ENCODE measurements around the gene MEF2C. TPM values are rescaled to one million over a fixed set of nuclear protein-coding genes. Genes with fewer than 3 reads are reported as not detected.

Gene MEF2C
- total RNA-seq, 4 donors from 2014 or later = 17.3 to 58.0 (median 23.5) TPM

GRCh38 chr5:88829775-88830174 is 53.2 kb downstream of the MEF2C start:
- H3K4me3 ChIP-seq = no peak overlapping the region
- WGBS, 2 donors (ENCODE audit: low coverage in 1 of 2) = 60 to 63% methylated on average over 1 to 3 of the region's 3 CpGs
- H3K36me3 ChIP-seq = no peaks in the 10 kb centered on the region
- no peaks in the 10 kb centered on the region for H3K9me3 ChIP-seq
- H3K27me3 ChIP-seq = no peaks in the 10 kb centered on the region
- peaks cover 3 to 23% (median 15%) of the 10 kb centered on the region in 4 donors for H3K4me1 ChIP-seq
- TF ChIP-seq POLR2AphosphoS5 (IDR thresholded peaks at IDR 0.05) (no peak), POLR2A (IDR thresholded peaks at IDR 0.05) (no peak), EP300 (IDR thresholded peaks at IDR 0.05; ENCODE audit: low read depth) (no peak)
- TF ChIP-seq, protein P1, sequence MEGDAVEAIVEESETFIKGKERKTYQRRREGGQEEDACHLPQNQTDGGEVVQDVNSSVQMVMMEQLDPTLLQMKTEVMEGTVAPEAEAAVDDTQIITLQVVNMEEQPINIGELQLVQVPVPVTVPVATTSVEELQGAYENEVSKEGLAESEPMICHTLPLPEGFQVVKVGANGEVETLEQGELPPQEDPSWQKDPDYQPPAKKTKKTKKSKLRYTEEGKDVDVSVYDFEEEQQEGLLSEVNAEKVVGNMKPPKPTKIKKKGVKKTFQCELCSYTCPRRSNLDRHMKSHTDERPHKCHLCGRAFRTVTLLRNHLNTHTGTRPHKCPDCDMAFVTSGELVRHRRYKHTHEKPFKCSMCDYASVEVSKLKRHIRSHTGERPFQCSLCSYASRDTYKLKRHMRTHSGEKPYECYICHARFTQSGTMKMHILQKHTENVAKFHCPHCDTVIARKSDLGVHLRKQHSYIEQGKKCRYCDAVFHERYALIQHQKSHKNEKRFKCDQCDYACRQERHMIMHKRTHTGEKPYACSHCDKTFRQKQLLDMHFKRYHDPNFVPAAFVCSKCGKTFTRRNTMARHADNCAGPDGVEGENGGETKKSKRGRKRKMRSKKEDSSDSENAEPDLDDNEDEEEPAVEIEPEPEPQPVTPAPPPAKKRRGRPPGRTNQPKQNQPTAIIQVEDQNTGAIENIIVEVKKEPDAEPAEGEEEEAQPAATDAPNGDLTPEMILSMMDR (IDR thresholded peaks at IDR 0.05) = no peak
- intact Hi-C loops (cut with DNase I; ENCODE audit: low total_unique reads) = no loop called here
- no peak for DNase-seq
- H3K27ac ChIP-seq = peak overlapping the region; percentile 51 to 75 (median 65)
- in situ Hi-C loops (cut with MboI; ENCODE audit: low pct_ligation_motif_present in 1 of 4, low pct_unique_long_range_greater_than_20kb in 1 of 4, low sequenced_read_pairs in 3 of 4) = no loop called here

GRCh38 chr5:88829054-88829453 is 53.9 kb downstream of the MEF2C start:
- Histone ChIP-seq H3K4me1 (peaks cover 3 to 26% (median 17%) of the 10 kb centered on the region in 4 donors), H3K9me3 (no peaks in the 10 kb centered on the region), H3K27me3 (no peaks in the 10 kb centered on the region), H3K27ac (peak overlapping the region; percentile 51 to 75 (median 65)), H3K36me3 (no peaks in the 10 kb centered on the region), H3K4me3 (no peak overlapping the region)
- intact Hi-C loops (cut with DNase I; ENCODE audit: low total_unique reads) (no loop called here), in situ Hi-C loops (cut with MboI; ENCODE audit: low pct_ligation_motif_present in 1 of 4, low pct_unique_long_range_greater_than_20kb in 1 of 4, low sequenced_read_pairs in 3 of 4) (no loop called here)
- TF ChIP-seq POLR2A (IDR thresholded peaks at IDR 0.05) (no peak), POLR2AphosphoS5 (IDR thresholded peaks at IDR 0.05) (peak in 1 of 3 donors; percentile 20), EP300 (IDR thresholded peaks at IDR 0.05; ENCODE audit: low read depth) (no peak)
- TF ChIP-seq, protein P1 (IDR thresholded peaks at IDR 0.05) = peak; percentile 24 to 39 (median 27)
- 47 to 80% methylated on average over 3 of the region's 3 CpGs for WGBS, 2 donors (ENCODE audit: low coverage in 1 of 2)
- DNase-seq = no peak

GRCh38 chr5:88827997-88828396 is 55.0 kb downstream of the MEF2C start:
- Histone ChIP-seq H3K4me1 (peaks cover 0 to 20% (median 10%) of the 10 kb centered on the region in 4 donors), H3K27ac (peak overlapping the region; percentile 51 to 75 (median 65)), H3K4me3 (no peak overlapping the region), H3K27me3 (no peaks in the 10 kb centered on the region), H3K36me3 (no peaks in the 10 kb centered on the region), H3K9me3 (no peaks in the 10 kb centered on the region)
- no peak for DNase-seq
- 67 to 79% methylated on average over 1 of the region's 1 CpG for WGBS, 2 donors (ENCODE audit: low coverage in 1 of 2)
- in situ Hi-C loops (cut with MboI; ENCODE audit: low pct_ligation_motif_present in 1 of 4, low pct_unique_long_range_greater_than_20kb in 1 of 4, low sequenced_read_pairs in 3 of 4) = no loop called here
- intact Hi-C loops (cut with DNase I; ENCODE audit: low total_unique reads) = no loop called here
- TF ChIP-seq, protein P1 (IDR thresholded peaks at IDR 0.05) = no peak
- TF ChIP-seq EP300 (IDR thresholded peaks at IDR 0.05; ENCODE audit: low read depth) (no peak), POLR2AphosphoS5 (IDR thresholded peaks at IDR 0.05) (no peak), POLR2A (IDR thresholded peaks at IDR 0.05) (no peak)

DNA sequence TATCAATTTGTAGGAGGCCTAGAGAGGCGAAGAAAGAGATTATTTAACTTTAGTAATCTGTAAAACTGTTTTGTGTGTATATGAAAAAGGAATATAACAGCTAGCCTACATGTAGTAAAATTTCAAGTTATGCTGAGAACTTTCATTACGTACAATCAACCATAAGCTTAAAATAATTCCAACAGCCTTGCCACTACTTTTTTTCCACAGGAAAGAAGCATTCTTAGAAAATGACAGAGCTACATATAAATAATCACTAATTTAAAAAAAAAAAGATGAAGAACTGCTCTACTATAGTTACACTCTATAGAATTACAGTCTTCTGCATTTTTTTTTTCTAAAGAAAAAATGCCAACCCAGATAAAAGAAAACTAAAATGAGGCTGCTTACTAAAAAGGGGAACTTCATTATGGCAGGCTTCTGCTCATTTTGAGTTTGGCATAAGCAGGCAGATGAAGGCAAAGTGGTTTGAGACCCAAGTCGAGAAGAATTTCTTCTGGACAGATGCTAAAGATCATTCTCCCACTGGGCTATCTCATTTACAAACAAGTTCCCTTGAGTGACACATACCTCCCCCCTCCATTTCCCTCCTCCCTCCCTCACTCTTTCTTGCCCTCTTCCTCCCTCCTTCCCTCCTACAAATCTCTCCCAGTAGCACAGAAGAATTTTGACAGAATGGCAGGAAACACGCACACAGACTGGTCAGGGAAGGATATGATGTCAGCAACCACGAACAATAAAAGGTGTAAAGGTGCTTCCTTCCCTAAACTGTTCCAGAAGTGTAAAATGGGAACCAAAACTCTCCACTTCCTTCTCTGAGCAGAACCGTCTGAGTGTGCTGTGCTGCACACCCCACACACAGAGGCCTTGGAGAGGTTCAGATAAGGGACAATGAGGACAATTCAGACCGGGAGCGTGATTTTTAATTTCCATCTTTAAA is 56.1 kb downstream of the MEF2C start:
- peak overlapping the region; percentile 51 to 75 (median 65) for H3K27ac ChIP-seq
- in situ Hi-C loops (cut with MboI; ENCODE audit: low pct_ligation_motif_present in 1 of 4, low pct_unique_long_range_greater_than_20kb in 1 of 4, low sequenced_read_pairs in 3 of 4) = no loop called here
- H3K27me3 ChIP-seq = no peaks in the 10 kb centered on the region
- DNase-seq = peak; percentile 33
- no peaks in the 10 kb centered on the region for H3K9me3 ChIP-seq
- intact Hi-C loops (cut with DNase I; ENCODE audit: low total_unique reads) = no loop called here
- H3K4me3 ChIP-seq = no peak overlapping the region
- TF ChIP-seq EP300 (IDR thresholded peaks at IDR 0.05; ENCODE audit: low read depth) = no peak
- TF ChIP-seq POLR2AphosphoS5 (IDR thresholded peaks at IDR 0.05) = peak; percentile 32 to 70 (median 49)
- TF ChIP-seq POLR2A (IDR thresholded peaks at IDR 0.05) = peak; percentile 31
- TF ChIP-seq, protein P1 (IDR thresholded peaks at IDR 0.05) = no peak
- H3K4me1 ChIP-seq = peaks cover 0 to 20% (median 9%) of the 10 kb centered on the region in 4 donors
- H3K36me3 ChIP-seq = no peaks in the 10 kb centered on the region
- WGBS, 2 donors (ENCODE audit: low coverage in 1 of 2) = 25 to 44% methylated on average over 8 of the region's 8 CpGs
